GM08714 (cell line): ENCODE results near the gene KPNA6.
"Not testable (repeated sequence)": the region's sequence is repeated elsewhere in the genome, so short reads cannot be mapped to it uniquely, and the experiment has no call there.

ENCODE experiments used
- H3K4me3 ChIP-seq: fragments of 200-500 bp; sonication (Bioruptor generic); 2 replicates; pipeline ENCODE4 v1.5.1; 2014; ENCODE audit warnings: mild to moderate bottlenecking, low read length, inconsistent platforms
- ZNF274 ChIP-seq: IDR thresholded peaks from 2 replicates; pipeline ENCODE4 v1.6.1; 2012; ENCODE audit warnings: mild to moderate bottlenecking, low read depth, low read length

KPNA6 gene

DNA sequence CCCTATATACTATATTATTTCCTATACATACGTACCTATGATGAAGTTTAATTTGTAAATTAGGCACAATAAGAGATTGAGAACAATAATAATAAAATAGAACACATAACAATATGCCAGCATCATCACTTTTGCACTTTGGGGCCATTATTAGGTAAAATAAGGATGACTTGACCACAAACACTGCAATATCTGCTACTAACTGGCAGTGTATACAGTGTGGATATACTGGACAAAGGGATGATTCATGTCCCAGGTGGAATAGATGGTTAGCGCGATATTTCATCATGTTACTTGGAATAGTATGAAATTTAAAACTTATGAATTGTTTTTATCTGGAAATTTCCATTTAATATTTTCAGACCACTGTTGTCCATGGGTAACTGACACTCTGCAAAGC lies 36.2 kb downstream of the KPNA6 start:
- no peak overlapping the region for H3K4me3 ChIP-seq
- no peak for TF ChIP-seq ZNF274

DNA sequence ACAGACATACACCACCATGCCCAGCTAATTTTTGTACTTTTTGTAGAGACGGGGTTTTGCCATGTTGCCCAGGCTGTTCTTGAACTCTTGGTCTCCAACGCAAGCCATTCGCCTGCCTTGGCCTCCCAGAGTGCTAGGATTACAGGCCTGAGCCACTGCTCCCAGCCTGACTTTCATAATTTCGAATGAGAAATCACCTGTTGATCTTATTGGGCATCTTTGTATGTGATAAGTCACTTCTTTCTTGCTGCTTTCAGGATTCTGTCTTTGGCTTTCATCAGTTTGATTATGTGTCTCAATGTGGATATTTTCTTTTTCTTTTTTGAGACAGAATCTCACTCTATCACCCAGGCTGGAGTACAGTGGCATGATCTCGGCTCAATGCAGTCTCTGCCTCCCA lies 39.9 kb downstream of the KPNA6 start:
- H3K4me3 ChIP-seq, result not testable (repeated sequence)

DNA sequence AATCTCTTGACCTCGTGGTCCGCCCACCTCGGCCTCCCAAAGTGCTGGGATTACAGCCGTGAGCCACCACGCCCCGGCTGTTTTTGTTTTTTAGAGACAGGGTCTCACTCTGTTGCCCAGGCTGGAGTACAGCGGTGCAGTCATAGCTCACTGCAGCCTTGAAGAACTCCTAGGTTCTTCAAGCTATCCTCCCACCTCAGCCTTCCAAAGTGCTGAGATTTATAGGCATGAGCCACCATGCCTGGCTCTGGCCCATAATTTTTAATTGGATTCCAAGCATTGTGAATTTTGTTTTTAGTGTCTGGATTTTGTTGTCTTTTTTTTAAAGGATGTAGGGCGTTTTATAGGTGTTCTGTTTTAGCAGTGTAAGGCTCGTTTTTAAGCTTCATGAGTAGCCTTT lies 43.0 kb downstream of the KPNA6 start:
- TF ChIP-seq ZNF274, result no peak
- H3K4me3 ChIP-seq, result no peak overlapping the region

DNA sequence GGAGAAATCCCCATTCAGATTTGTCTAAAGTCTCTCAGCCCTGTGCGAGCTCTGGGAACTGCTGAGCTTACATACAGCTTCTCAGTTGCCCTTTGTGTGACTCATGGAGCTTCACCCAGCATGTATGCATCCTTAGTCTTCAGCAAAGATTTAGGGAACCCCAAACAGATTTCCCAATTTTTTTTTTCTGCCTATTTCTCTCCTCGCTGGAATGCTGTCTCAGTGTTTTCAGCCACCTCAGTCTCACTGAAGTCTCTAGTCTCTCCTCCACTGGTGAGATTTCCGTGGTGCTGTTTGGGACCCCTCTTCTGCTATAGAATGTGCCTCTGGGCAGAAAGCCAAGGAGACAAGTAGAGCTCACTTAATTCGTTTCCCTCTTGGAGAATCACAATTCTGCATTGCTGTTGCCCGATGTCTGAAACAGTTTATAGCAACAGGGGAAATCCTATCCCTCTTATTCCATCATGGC lies 43.5 kb downstream of the KPNA6 start:
- no peak for TF ChIP-seq ZNF274
- H3K4me3 ChIP-seq, result no peak overlapping the region

DNA sequence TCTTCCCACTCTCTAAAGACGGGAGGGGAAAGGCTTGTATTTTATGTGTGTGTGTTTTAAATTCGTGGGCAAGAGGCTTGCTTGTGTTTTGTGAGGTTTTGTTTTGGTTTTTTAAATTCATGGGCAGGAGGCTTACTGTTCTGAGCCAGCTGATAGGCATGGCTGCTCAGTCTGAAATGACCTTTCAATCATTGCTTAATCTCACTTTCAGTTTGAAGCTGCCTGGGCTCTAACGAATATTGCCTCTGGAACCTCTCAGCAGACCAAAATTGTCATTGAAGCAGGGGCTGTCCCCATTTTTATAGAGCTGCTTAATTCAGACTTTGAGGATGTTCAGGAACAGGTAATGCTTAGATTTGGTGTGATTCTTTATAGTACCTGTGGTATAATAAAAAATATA lies 51.3 kb downstream of the KPNA6 start:
- no peak for TF ChIP-seq ZNF274
- H3K4me3 ChIP-seq, result no peak overlapping the region

DNA sequence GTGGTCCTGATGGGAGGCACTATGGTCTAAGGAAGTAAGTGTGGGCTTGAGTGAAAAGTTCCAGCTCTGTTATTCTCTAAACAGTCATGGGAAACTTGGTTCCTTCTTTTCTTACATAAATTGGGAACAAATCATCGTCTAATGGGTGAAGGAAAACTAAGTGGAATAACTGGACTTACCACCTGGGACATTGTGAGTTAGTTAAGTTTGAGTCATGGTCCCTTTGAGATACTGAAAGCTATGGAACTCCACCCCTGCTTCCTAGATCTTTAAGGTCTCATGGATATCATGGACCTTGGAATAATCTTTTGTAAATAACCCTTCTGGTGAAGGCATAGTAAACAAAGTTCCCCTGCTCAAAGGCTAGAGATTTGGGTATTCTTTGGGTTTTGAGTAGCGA lies 55.5 kb downstream of the KPNA6 start:
- no peak overlapping the region for H3K4me3 ChIP-seq
- TF ChIP-seq ZNF274, result no peak

DNA sequence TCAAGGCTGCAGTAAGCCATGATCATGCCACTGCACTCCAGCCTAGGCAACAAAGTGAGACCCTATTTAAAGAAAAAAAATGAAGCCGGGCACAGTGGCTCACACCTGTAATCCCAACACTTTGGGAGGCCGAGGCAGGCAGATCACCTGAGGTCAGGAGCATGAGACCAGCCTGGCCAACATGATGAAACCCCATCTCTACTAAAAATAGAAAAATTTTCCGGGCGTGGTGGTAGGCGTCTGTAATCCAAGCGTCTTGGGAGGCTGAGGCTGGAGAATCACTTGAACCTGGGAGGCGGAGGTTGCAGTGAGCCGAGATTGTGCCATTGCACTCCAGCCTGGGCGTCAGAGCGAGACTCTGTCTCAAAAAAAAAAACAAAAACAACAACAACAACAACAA lies 57.8 kb downstream of the KPNA6 start:
- not testable (repeated sequence) for H3K4me3 ChIP-seq

DNA sequence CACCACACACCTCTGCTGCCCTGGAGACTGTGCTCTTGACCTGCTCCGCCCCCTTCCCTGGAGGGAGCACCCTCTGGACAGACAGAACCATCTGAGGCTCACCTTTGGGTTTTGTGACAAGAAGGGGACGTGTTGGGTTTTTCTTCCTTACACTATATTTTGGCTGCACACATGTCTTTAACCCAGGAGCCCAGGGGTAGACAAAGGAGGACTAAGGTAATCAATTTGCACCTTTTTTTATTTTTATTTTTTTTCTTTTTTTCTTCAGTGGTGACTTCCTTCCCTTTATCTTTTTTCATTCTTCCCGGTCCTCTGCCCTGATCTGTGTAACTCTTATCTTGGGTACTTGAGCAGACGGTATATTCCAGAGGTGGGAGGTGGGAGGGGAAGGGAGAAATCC lies 63.1 kb downstream of the KPNA6 start:
- no peak overlapping the region for H3K4me3 ChIP-seq
- TF ChIP-seq ZNF274, result no peak

DNA sequence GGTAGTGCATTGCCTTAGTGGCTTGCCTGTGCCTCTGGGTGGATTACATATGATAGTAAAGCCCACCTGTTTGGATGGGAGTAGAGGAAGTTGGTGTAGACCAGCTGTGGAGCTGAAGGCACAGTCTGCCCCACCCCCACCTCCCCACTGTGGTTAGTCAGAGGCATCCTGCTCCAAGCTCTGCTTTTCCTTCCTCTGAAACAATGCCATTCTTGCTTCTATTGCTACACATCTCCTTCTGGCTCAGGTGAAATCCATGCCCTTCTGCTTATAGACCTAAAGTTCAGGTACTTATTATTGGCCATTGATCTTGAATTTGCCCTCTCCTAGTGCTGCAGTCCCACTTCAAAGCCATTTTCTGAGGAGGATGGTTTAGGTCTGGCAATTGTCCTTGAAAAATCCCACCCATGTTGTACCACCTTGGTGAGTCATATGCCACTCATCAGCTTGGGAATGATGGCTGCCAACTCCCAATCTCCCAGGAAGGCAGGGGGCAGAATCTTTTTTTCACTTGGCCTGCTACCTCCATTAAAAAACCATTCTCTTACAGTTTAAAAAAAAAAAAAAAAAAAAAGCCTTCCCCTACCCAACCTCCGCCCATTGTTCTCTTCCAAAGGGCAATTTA lies 64.9 kb downstream of the KPNA6 start:
- H3K4me3 ChIP-seq, result no peak overlapping the region
- no peak for TF ChIP-seq ZNF274

DNA sequence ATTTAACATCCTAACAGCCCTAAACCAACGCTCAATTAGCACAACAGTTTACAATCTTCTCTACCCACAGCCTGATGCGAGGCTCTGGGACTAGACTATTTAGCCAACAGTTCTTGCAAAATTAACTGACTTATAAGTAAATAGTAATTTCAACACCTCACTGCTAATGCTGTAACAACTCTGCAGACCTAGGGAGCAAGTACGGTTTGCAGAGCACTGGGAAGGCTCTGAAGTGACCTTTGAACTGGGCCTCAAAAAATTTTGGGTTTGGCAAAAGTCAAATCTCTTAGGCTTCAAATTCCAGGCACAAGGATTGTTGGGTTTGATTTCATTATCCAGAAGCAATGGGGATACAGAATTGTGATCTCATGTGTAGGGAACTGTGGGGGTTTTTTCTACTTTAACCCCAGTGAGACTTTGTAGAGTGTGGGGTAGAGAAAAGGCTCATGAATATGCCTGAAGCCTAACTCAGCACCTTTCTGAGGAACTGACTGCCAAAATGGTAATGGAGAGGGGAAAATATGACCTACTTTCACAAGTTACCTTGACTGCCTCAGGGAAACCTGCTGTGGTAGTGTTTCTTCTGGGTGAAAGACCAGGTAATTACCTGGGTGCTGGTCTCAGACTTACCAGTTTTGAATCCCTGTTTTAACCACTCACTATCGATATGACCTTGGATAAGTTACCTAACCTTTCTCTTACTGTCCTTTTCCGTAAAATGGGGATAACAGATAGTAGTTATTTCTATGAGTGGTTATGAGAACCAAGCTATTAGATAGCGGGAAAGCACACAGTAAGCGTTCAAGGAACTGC lies 70.7 kb downstream of the KPNA6 start:
- H3K4me3 ChIP-seq, result peak overlapping the region; percentile 54; the same call in 1 of the 2 replicates
- TF ChIP-seq ZNF274, result no peak

DNA sequence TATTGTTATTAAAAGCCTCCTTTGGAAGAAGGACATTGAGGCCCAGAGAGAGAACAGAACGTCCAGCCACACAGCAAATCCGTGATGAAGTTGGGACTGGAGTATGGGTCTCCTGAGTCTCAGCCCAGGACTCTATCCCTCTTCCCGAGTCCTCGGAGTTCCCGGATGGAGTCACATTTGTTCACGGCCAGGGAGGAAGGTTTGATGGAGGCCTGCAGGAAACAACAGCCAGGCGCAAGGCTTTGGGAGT lies 71.3 kb downstream of the KPNA6 start:
- H3K4me3 ChIP-seq, result peak overlapping the region; percentile 54; the same call in 1 of the 2 replicates

DNA sequence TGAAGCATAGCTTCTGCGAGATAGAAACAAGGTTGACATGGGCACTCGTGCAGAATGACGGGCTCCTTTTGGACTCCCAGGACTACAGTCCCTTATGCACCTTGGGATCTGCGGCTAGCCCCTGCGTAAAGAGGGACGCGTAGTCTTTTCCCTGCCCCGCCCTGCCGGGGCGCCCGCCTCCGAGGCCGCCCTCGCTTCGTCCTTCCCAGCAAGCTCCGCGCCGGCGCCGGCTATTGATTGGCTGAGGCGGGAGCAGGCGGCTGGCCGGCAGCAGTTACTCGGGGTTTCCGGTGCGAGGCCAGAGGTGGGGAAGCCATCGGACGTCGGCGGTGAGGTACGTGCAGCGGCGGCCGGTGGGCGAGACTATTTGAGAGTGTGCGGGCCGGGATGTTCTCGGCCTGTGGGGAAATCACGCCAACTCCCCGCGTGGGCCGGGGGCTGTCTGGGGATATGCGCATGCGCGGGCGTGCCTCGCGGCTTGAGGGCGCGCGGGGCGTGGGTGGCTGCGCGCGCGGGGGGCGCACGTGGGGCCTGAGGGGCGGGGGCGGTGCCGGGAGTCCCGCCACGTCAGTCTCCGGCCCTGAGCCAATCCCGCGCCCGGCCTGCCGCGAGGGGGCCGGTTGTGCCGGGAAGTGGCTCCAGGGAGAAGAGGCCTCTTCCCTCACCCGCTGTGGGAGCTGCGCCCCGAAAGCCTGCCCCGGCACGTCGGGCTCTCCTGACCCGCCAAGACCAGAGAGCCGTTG lies 71.8 kb downstream of the KPNA6 start, which contains the start of gene TXLNA:
TSS of gene TXLNA (plus strand) at position 233 of the 743 bp plus-strand sequence. CDS start 671 bp downstream, outside the sequence.
- TF ChIP-seq ZNF274, result no peak
- H3K4me3 ChIP-seq, result peak within 1 kb of the TSS; percentile 95

More for the DNA sequence above, 71.3 kb downstream of the KPNA6 start:
- TF ChIP-seq ZNF274, result no peak

DNA sequence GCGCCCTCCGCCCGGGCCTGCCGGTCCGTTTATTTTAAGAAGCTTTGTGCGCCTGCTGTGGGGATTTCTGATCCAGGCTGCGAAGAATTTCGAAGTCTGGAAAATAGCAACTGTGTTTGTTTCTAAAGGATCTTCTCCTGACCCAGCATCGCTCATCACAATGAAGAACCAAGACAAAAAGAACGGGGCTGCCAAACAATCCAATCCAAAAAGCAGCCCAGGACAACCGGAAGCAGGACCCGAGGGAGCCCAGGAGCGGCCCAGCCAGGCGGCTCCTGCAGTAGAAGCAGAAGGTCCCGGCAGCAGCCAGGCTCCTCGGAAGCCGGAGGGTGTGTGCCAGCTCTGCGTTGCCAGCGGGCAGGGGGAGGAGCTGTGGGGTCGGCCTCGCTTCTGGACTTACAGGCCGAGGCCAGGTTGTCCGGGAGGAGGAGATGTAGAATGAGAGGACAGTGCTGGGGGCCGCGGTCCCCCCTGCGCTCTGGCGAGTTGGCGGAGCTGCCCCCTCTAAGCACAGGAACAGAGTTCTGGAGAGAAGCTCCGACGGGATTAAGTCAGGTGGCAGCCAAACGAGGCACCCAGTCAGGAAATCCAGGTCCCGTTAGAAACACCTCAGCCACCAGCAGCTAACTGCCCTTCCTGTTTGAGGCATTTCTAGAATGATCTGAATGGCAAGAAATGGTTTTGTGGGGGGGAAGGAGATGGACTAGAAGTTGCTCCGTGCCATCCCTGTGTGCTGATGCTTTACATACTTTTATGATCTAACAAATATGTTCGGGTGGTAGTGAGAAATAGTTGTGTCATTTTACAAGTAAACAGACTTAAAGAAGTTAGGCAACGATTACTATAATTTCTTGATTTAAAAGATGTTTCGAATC lies 72.6 kb downstream of the KPNA6 start:
- TF ChIP-seq ZNF274, result no peak
- H3K4me3 ChIP-seq, result peak overlapping the region; percentile 95

DNA sequence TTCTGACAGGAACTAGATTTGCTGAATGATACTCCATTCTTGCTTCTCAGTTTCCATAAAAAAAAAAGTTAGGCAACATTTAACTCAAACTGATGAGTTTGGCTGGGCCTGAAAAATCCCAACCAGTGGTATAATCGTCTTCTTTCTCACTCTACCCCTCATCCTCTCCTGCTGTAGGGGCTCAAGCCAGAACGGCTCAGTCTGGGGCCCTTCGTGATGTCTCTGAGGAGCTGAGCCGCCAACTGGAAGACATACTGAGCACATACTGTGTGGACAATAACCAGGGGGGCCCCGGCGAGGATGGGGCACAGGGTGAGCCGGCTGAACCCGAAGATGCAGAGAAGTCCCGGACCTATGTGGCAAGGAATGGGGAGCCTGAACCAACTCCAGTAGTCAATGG lies 73.2 kb downstream of the KPNA6 start:
- no peak for TF ChIP-seq ZNF274

More for the DNA sequence above, 73.2 kb downstream of the KPNA6 start:
- peak overlapping the region; percentile 95 for H3K4me3 ChIP-seq
